Measurements from ENCODE around the gene PLCH2.
"Not testable (repeated sequence)": the region's sequence is repeated elsewhere in the genome, so short reads cannot be mapped to it uniquely, and the experiment has no call there.

Gene PLCH2

DNA sequence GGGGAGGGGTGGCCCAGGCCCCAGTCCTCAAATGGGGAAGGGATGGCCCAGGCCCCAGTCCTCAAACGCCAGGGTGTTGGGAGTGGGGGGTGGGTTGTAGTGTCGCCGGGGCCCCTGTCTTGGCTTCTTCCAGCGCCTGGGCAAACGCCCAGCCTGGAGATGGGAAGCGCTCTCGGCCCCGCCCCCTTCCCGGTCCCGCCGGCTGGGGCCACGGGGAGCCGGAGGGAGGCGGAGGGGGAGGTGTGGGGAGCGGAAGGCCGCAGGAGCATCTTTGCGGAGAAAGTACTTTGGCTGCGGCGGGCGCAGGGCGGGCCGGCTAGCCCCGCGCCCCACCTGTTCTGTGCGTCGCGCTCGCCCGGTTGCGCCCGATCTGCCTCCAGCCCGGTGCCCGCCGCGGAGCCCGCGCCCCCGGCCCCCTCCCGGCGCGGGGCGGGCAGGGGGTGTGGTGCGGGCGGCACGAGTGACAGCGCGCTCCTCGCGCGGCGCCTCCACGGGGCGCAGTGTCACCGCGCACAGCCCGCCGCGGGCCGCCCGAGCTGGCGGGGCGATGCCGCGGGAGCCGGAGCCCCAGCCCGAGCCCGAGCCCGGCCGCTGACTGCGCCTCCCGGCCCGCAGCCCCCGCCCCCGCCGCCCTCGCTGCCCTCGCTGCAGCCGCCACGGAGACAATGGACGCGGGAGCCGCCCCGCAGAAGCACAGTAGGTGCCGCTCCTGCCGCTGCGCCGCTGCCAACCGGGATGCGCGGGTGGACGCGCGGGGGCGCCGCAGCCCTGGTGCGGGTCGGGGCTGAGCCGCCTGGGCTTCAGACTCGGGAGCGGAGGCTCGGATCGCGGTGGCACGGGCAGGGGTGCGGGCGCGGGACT is 32.6 kb upstream of the PLCH2 start:
- no peak for DNase-seq (ENCODE audit: low spot score)

DNA sequence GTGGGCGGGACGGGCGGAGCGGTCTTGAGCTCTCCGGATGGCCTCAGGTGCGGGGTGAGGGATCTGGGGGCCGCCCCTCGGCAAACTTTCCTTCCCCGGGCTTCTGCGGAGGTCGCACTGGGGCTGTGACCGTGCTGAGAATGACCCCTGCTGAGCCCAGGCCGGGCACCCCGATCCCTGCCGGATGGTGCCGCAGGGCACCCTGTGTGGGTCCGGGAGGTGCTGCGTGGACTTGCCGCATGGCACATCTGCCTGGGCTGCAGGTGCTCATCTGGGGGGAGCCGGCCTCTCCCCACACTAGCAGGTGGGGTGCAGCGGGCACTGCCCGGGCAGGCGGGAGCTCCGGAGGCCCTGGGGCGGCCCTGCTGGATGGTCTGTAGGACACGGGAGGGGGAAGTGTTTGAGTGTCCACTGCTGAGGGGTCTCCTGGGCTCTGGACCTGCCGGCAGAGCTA is 31.9 kb upstream of the PLCH2 start:
- DNase-seq (ENCODE audit: low spot score), result no peak

DNA sequence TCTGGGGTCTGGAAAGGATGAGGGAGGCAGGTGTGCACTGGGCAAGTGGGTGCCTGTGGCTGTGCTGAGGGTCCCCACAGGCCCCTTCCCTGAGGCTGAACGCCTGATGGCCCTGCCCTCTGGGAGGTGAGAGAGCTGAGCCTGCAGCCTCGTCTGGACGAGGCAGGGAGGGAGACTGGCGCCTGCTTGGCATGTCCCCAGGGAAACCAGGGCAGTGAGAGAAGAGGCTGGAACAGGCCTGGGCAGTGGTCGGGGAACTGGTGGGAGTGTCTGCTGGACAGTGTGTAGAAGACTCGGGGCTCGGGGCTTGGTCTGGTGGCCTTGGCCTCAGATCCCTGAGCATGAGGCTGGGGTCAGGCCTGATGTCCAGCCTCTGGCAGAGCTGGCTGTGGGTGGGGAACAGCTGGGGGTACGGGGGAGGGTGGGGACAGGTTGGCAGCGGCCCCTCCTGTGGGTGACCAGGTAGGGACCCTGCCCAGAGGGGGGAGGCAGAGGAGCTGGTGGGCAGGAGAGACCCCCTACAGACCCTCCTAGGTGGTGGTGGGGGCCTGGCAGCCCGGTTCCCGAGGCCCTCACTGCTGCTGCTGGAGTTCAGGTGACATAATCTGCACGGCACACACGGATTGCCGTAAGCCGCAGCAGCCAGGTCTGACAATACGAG is 30.8 kb upstream of the PLCH2 start:
- no peak for DNase-seq (ENCODE audit: low spot score)

DNA sequence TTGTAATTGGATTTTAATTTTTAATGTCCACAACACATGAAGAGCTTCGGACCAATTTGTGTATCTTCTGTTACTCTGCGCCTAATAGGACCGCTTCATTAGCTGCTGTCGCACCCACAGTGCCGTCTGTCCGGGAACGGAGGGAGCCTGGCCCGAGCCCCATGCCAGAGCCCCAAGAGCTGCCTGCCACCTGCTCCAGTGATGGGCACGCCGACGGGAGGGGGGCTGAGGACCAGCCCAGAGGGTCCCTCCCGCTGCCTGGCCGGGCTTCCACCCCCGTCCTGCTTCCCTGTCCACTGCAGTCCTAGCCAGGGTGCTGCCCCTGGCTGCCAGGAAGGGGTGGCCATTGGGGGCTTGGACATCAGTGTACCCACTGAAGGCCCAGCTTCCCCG is 30.3 kb upstream of the PLCH2 start:
- no peak for DNase-seq (ENCODE audit: low spot score)

DNA sequence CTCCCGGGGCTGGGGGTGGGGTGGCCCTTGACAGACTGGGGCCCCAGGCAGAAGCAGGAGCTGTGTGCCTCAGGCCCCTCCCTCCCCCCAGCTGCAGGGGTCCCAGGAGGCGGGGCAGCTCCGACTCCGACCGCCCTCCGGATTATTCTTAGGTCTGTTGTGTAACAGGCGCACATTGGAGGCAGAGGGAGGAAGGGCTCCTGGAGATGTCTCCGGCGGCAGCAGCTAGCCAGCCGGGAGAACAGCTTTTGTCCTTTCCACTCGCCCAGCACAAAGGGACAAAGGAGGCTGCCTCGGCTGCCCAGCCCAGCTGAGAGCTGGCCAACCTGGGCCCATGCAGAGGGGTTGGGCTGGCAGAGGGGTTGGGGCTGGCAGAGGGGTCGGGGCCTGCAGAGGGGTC is 29.7 kb upstream of the PLCH2 start:
- no peak for DNase-seq (ENCODE audit: low spot score)

DNA sequence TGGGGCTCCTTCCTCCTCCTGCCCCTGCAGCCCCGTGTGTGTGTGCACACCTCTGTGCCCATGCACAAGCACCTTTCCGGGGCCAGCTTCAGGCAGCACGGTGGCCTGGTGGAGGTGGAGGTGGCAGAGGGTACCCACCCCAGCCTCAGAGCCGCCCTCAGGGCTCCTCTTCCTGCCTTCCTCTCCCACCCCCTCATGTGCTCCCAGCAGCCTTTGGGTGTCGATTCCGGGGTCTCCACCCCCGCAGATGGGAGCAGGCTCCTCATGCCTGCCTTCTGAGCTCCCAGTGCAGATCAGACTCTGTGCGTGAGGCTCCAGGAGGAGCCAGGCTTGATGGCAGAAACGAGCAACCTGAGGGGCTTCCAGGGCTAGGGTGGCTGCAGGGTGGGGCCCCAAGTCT is 29.2 kb upstream of the PLCH2 start:
- DNase-seq (ENCODE audit: low spot score), result no peak

DNA sequence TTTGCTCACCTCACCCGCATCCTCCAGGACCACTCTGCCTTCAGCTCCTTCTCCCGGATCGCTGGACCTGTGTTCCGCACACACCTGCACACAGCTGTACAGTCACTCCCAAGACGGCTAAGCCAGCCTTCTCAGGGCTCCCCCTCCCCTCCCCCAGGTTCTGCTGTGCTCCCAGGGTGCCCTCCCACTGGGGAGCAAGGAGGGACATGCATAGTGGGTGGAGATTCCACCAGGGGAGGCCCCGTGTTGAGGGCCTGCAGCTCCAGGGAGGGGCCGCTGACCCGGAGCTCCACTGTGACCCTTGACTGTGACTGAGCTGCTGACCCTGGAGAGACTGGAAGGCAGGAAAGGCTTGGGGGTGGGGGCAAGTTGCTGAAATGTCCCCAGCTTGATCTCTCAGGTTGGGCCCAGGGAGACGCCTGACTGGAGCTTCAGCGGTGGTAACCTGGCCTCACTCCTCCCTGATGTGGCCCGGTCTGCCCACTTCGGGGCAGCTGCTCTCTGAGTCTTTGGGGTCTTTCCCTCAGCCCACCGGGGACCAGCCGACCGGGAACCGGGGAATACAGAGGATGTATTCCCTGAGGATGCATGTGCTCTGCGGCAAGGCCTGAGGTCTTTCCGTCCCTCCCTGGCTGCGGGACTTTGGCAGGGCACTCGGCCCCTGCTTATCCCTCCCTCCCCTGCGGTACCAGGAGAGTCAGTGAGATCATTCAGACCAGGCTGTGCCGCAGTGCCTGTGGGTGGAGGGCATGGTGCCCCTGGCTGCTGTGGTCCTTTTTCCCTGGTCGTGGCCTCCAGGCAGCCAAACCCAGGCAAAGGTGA is 28.6 kb upstream of the PLCH2 start:
- no peak for DNase-seq (ENCODE audit: low spot score)

DNA sequence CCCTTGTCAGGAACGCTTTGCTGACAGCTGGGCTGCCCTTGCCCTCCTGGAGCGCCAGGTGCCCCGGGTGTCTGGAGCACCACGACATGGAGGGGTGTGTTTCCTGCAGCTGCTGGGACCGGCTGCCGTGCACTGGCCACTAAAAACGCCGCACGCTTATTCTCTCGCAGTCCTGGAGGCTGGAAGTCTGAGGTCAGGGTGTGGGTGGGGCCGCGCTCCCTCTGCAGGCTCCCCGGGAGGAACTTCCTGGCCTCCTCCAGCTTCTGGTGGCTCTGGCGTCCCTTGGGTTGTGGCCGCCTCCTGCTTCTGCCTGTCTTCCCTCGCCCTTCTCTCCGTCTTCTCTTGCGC is 28.0 kb upstream of the PLCH2 start:
- no peak for DNase-seq (ENCODE audit: low spot score)

DNA sequence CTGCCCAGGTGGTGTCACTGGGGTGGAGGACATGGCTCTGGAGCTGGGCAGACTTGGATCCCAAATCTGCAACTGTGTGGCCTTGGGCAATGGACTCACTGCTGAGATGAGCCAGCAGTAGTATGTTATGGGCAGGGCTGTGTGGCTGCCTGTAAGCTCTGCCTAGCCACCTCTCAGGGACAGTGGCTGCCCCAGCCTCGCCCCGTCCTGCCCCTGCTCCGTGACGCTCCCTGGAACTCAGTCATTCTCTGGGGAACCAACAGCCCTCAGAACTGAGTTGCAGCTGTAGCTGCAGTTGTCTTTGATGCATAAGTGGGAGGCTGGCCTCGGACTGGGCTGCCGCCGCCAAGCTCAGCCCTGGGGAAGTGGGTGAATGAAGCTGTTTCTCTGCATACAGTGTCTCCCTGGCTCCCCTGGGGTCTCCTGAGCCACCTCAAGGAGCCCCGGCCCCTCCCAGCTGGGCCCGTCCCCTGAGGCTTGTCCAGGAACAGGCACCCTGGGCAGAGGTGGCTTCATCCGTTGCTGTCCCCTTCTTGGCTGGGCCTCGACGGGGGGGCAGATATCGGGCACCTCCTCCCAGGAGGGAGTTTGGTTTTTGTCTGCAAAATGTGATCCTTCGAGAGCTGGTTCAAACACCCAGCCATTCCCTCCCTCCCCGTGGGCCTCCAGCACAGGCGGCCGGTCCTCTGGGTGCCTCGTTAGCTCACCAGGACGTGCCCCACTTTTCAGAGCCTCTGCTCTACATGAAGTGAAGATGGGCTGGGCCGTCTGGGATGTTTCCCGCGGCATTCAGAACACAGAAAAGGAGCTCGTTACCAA is 26.2 kb upstream of the PLCH2 start:
- DNase-seq (ENCODE audit: low spot score), result no peak

DNA sequence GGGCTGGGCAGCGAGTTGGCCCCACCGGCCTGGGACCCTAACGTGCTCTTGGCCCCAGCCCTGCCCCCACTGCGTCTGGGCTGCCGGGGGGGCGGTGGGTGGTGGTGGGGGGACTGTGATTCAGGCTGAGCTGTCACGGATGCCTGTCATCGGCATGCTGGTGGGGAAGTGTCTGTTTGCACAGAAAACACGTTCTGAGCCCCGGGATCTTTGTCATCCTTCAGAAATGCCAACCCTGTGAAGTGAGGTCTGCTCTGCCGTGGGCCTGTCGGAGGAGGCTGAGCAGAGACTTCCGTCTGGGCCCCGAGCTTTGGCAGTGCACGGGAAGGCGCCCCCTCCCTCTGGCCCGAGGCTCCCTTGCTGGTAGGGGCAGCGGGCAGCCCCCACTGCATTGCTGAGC is 24.3 kb upstream of the PLCH2 start:
- peak; percentile 62 for DNase-seq (ENCODE audit: low spot score)

DNA sequence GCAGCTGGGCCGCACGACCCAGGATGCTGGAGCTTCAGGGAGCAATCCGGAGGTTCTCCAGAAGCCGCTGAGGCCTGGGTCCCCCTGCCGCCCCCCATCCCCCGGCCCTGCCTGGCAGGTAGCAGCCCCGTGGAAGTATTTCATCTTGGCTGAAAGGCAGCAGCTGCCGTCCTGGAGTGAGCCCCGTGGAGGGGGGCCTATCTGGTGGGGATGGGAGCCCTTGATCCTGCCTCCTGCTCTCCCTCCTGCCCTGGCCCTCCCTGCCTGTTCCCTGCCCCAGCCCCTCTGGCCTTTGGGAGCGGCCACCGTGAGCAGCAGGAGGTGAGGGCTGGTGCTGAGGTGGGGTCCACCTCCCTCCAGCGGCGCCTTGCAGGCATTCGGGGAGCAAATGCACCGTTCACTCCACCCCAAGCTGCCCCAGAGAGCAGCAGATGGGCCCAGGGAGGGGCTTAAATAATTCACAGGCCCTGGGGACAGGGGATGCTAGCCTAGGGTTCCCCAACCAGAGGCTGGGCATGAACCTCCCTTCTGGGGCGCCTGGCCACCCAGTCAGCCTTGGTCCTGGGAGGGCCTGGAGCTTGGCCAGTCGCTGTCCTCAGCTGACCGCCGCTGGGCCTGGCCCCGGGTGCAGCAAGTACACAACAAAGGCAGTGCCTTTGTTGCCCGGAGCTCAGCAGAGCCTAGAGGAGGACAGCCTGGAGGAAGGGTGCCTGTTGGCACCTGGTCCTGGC is 23.7 kb upstream of the PLCH2 start:
- no peak for DNase-seq (ENCODE audit: low spot score)

DNA sequence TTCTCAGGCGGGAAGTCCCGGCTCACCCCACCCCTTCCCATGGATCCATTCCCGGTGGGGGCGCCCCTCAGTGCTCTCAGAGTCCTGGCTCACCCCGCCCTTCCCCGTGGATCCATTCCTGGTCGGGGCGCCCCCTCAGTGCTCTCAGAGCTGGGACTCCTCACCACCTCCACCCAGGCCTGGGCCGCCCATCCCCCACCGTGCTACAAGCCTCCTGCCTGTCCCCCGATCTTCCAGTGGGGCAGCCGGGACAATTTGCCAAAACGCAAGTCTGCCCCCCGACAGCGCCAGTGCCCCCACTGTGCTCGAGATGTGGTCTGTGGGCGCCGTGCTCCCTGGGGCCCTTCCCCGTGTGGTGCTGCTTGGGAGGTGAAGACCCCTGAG is 23.2 kb upstream of the PLCH2 start:
- DNase-seq (ENCODE audit: low spot score), result no peak

DNA sequence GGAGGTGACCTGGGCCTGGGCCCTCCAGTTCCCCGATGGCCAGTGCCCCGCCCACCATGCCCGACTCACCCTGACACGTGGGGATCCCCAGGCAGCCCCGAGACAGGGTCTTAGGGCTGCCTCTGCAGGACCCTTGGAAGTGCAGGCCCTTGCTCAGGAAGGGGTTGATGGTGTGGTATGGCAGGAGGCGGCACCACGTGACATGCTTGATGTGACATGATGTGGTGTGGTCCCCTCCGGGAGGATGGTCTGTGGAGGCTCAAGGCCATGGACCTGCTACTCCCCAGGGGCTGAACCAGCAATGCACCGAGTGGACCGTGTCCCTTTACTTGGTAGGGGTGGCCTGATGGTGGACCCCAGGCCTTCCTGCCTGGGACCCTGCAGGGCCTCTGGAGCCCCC is 21.9 kb upstream of the PLCH2 start:
- DNase-seq (ENCODE audit: low spot score), result no peak

DNA sequence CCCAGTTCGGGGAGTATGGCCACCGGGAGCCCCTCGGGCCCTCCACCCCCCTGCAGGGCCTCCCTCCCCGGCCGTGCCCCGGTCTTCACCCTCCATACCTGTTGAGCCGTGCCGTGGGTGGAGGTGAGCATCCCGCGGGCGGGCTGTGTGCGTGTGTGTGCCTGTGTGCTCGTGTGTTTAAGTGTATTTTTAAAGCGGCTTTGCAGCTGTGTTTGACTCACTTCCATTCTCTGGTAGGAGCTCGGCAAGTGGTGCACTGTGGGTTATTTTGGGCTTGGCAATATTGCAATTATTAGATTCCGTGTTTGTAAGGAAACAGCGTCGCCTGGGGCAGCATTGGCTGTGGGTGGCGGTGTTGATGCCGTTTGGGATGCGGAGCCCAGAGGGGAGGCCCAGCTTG is 20.3 kb upstream of the PLCH2 start:
- DNase-seq (ENCODE audit: low spot score), result no peak

DNA sequence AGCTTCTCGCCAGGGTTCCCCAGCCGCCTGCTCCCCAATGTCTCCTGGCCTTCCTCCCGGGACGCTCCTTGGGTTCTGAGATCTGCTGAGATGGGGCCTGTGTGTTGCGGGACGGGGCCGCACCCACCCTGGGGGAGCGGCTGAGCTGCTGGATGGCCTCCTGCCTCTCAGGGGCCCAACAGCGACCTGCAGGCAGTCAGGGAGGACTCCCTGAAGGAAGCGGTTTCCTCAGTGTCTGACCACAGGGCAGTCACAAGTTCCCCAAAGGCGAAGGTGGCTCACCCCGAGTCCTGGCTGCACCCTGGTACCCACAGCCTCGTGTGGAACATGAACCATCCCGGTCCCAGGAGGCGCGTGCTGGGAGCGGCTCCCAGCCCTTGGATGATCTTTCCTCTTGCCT is 18.6 kb upstream of the PLCH2 start:
- DNase-seq (ENCODE audit: low spot score), result no peak

DNA sequence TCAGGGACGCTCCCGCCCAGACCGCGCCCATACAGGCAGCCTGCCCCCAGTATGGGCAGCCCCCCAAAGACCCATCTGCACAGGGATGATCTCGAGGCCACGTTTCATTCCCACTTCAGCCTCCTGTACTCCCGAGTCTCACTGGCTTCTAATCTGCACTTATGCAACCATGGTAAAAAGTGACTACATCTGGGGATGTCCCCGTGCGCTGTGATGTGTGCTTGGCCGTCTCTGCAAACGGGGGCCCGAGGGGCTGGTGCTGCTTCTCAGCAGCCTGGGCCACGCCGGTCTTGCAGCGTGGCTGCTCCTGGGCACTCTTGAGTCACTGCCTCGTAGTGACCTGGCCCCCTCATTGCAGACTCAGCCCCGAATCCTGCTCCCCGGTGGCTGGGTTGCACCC is 17.4 kb upstream of the PLCH2 start:
- no peak for DNase-seq (ENCODE audit: low spot score)

DNA sequence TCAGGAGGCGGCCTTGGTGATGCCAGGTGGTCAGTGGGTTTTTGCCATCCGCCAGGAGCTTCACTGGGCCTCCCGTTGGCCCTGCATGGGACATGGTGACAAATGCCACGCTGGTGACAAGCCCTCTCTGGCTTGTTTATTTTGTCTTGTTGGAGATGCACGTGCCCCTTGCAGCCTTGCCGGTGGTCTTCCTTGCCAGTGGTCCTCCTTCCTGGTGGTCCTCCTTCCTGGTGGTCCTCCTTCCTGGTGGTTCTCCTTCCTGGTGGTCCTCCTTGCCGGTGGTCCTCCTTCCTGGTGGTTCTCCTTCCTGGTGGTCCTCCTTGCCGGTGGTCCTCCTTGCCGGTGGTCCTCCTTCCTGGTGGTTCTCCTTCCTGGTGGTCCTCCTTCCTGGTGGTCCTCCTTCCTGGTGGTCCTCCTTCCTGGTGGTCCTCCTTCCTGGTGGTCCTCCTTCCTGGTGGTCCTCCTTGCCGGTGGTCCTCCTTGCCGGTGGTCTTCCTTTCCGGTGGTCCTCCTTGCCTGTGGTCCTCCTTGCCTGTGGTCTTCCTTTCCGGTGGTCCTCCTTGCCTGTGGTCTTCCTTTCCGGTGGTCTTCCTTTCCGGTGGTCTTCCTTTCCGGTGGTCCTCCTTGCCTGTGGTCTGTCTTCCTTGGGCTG is 16.9 kb upstream of the PLCH2 start:
- DNase-seq (ENCODE audit: low spot score), result not testable (repeated sequence)

DNA sequence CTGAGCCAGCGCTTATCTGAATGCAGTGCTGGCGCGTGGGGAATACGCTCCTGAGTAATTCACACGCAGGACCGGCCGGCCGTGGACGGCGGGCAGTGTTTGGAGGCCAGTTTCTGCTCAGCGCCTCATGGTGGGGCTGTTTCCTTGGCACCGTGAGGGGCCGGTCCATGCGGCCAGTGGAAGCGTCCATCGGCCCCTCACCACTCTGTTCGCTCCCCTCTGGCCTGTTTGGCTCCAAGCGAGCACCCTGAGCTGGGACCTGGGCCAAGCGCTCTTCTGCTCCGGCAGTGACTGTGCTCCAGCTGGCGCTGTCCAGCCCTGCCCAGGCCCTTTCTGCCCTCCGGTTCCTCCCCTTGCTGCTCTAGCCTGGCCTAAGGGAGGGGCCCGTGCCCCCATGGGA is 16.3 kb upstream of the PLCH2 start:
- DNase-seq (ENCODE audit: low spot score), result no peak

DNA sequence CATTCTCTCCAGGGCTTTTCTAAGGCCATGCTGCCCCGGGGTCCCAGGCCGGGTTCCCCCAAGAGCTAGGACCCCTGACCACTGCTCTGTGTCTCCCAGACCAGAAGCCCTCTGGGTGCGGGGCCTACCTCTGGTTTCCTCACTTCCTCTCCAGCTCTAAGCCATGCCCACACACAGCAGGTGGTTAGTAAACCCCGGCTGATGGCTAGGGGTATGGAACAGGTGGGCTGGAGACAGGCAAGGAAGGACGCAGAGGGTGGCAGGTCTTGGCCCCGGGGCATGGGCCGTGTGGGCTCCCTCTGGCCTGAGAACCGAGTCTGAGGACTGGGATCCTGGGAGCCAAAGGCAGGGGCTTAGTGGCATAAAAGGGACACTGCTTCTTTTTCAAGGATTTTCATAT is 15.9 kb upstream of the PLCH2 start:
- DNase-seq (ENCODE audit: low spot score), result no peak

DNA sequence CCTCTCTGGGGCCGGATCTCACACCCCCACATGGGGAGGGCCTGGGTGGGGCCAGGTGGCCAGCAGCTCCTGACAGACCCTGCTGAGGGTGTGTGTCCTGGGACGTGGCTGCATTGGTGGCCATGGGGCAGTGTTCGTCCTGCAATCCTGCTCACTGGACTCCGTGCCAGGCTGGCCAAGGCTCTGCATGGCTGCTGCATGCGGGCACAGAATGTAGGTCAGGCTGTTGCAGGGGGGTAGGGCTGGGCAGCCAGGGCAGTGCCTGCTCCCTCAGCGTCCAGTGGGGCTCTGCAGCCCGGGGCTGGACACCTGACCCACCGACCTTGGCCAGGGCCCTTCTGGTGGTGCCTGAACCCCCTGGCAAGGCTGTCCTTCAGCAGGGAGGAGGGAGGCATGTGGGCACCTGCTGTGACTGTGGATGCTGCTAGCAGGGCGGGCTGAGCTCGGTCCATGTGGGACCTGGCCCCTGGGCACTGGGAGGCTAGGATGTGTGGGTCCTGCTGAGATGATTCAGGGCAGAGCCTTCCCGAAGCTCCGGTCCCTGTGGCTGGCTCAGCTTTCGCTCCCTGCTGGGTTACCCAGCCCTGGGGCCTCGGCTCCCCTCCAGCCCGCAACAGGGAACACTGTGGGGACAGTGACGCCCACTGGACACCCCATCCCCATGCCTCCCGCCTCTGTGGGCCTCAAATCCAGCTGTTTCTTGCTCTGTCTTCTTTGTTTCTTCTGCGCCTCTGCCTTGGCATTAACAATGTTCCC is 14.9 kb upstream of the PLCH2 start:
- DNase-seq (ENCODE audit: low spot score), result no peak

Measured in RKO (cell line).